GM21576 (cell line): ENCODE measurements around the gene KRTAP20-1.

ENCODE experiments used
- ATAC-seq: cut with Tn5 transposase; IDR thresholded peaks from one replicate; pipeline ENCODE4 v1.9.1; 2021; ENCODE audit warnings: mild to moderate bottlenecking, moderate library complexity; ENCODE audit not compliant: unreplicated experiment

The KRTAP20-1 gene, protein sequence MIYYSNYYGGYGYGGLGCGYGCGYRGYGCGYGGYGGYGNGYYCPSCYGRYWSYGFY

DNA sequence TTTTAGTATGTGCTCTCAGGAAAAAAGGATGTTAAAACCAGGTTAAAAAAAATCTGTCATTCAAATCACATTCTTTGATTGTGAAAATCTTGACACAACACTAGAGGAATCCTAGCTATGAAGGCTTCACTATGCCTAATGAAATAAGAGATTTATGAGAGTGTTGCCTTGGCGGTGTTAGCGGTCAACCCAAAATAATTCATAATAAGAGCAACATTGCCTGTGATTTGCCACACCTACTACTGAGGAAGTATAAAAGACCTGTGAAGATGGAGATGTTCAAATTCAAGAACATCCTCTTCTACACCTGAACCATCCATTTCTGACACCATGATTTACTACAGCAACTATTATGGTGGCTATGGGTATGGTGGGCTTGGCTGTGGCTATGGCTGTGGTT, at the start of gene KRTAP20-1:
KRTAP20-1 (plus strand) TSS at position 301 of the 400 bp plus-strand sequence; CDS start at position 331, 30 bp downstream.
- ATAC-seq, result no peak

DNA sequence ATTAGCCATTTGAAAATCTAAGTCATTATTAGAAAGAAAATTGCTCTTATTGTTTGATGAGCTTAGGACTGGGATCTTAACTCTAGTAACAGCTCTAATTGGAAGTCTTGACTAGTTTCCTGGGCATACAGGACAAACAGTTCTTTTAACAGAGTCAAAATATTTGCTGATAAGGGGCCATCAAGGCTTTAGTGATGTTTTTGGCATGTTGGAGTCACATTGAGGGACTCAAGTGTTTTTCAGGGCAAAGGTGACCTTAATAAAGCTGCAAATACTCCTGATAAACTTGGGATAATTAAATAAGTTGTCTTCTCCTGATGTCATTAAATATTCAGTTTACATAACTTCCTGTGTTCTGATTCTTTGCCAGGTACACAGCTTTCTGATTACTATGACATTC, 48.6 kb upstream of the KRTAP20-1 start:
- no peak for ATAC-seq

DNA sequence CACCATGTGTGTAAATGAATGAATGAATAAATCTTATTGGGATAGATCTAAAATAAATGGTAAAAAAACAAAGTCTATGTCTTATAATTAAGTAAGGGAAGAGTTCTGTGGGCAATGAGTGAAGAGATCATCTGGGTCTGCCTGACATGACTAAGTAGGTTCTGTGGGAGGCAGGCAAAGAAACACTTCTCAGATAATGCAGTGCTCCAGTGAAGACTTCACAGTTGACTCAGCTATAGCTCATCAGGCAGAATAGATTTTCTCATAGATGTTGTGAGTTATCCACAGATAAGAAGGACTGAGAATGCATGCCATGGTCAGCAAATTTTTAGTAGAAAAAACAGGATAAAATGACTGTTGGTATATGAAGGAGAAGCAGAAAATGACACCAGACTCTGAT, 38.5 kb upstream of the KRTAP20-1 start:
- no peak for ATAC-seq

DNA sequence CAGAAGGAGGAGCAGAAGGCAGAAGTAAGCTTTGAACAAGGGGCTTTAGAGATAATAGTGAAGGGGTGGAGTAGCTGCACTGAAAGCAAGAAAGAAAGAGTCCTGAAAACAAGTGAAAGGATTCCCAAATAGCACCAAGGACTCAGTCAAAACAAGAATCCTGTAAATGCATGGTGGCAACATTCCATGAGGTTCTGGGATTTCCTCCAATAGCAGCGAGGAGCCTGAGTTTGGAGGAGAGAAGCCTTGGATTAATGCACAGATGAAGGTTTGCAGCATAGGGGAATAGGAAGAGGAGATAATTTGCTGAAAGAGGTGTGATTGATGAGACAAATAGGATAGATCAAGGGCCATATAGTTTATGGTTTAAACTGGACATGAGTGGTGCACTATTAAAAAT, 36.9 kb upstream of the KRTAP20-1 start:
- no peak for ATAC-seq

DNA sequence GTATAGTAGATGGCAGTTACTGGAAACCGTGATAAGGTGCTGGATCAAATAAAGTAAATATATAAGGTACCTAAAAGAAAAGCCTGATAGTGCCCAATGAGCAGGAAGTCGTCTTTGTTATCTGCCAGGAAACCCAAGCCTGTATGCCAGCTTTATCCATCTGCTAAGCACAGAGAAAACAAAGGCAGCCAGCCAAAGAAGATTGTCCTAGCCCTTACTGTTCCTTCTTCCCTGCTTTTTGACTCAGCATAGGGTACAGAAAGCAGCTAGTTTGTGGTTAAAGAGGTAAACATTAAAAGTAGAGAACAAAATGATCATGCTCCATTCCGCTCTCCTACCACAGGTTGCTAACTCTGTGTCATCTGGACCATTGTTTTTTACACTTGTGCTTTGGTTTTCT, 36.1 kb upstream of the KRTAP20-1 start:
- ATAC-seq, result no peak

DNA sequence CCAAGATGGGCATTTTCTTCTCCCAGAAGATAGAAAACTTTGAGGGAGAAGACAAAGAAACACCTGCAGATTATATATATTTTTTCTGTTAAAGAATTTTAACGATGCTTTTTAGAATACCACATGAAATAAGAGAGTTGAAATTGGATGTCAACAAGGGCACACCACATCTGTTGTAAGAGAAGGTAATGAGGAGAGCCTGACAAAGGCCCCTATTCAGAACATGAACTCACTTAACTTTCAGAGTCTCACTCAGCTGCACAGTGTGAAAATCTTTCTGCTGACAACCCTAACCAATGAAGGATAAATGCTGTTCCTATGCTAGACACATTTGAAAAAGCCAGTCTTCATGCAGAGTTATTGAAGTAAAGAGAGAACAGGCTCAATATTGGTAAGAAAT, 33.4 kb upstream of the KRTAP20-1 start:
- no peak for ATAC-seq

DNA sequence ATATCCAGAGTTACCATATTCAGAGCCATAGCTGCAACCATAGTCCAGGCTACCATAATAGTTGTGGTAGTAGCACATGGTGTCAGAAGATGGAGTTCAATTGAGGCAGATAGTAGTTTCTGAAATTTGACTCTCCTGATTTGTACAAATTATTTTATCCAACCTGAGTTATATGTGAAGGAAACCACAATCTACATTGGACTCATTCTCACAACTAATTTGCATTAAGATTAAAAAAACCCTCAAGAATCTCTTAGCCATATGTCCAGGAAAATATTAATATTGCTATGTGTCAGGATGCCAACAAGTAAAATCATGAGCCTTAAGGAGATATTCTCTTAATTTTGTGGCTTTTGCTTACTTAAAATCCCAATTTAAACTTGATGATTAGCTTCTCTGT, 25.9 kb upstream of the KRTAP20-1 start, which contains the start of gene KRTAP22-2:
KRTAP22-2 (minus strand) TSS at position 101 of the 400 bp plus-strand sequence.
- no peak for ATAC-seq

DNA sequence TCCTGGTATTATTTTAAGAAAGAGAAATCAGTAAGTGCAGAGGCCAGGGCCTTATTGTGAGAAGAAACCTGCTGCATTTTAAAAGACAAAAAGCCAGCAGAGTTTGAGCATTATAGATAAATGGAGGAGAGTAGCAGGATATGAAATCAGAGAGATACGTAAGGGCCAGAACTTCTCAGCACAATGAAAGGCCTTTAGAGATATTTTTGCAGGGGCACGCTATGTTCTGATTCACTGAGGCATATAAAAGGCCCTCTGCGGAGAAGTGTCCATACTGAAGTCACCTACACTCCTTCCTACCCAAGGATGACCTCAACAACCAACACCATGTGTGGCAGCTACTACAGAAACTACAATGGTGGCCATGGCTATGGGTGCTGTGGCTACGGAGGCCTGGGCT, 24.1 kb upstream of the KRTAP20-1 start, which contains the start of gene KRTAP6-3:
KRTAP6-3 (plus strand) TSS at position 301 of the 400 bp plus-strand sequence; CDS start at position 307, 6 bp downstream.
- ATAC-seq, result no peak

DNA sequence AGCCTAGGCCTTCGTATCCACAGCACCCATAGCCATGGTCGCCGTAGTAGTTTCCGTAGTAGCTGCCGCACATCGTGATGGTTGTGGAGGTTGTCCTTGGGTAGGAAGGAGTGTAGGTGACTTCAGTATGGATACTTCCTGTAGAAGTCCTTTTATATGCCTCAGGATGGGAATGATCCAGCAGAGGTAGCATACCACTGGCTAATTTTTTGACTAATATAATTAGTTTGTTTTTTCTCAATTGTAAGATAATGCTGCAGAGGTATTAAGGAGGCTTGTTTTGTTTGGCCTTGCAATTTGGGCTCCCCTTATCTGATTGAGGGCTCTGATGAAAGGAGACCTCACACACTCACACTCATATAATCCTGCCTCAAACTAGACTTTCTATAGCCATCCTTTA, 17.4 kb upstream of the KRTAP20-1 start, which contains the start of gene KRTAP6-2:
KRTAP6-2 (minus strand) TSS at position 101 of the 400 bp plus-strand sequence; CDS start at position 73, 28 bp downstream.
- no peak for ATAC-seq

DNA sequence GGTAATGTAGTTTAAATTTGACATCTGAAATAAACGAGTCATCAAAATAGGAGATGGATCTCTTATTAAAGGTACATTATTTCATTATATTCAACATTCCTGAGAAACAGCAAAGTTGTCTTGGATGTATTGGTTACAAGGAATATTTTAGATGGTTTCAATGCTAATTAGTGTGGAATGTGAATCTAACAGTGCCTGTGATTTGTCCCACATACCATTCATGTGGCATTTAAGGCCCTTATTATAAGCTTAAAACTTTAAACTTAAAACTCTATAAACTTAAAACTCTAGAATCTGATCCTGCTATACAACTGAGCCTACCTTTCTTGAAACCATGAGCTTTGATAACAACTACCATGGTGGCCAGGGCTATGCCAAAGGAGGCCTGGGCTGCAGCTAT, 15.4 kb upstream of the KRTAP20-1 start, which contains the start of gene KRTAP22-1:
KRTAP22-1 (plus strand) TSS at position 301 of the 400 bp plus-strand sequence.
- ATAC-seq, result no peak

DNA sequence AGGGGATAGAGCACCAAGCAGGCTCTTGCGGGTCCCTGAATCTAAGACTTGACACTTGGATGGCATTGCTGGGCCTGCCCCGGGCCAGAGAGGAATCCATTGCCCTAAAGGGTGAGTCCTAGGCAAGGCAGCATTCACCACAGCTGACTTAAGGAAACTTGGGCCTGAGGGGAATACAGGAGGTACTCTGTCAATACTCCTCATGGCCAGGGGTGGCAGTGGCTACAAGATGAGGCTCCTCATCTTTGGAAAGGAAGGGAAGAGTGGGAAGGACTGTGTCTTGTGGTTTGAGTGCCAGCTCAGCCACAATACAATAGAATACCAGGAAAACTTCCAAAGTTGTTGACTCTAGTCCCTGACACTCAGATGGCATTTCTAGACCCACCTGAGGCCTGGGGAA, 10.3 kb upstream of the KRTAP20-1 start:
- ATAC-seq, result no peak

DNA sequence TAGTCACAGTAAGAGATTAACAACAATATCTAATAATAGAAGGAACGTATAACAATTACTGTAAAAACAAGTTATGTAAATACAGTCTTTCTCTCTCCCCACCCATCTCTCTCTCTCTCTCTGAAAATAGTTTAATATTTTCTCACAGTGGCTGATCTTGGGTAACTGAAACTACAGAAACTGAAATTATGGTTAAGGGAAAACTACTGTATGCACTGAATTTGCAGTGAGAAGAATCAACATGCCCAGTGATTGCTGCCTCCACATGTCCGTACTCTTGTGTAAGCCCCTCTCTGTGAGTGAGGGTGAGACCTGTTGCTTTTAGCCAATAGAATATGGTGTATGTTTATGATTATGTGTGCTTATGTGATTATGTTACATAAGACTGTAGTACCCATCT, 4.1 kb upstream of the KRTAP20-1 start:
- ATAC-seq, result no peak

DNA sequence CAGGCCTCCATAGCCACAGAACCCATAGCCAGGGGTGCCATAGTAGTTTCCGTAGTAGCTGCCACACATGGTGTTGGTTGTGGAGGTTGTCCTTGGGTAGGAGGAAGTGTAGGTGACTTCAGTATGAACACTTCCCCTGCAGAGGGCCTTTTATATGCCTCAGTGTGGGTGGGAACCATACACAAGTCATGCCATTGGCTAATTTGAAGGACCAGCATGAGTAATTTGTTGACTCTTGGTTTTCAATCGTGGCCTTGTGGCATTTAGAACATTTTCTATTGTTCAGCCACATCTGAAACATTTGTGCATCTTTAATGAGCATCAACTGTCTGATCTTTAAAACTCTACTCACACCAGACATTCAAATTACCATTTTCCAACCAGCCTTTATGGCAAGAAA, 2.4 kb upstream of the KRTAP20-1 start, which contains the start of gene KRTAP6-1:
KRTAP6-1 (minus strand) TSS at position 95 of the 400 bp plus-strand sequence; CDS start at position 69, 26 bp downstream.
- no peak for ATAC-seq

DNA sequence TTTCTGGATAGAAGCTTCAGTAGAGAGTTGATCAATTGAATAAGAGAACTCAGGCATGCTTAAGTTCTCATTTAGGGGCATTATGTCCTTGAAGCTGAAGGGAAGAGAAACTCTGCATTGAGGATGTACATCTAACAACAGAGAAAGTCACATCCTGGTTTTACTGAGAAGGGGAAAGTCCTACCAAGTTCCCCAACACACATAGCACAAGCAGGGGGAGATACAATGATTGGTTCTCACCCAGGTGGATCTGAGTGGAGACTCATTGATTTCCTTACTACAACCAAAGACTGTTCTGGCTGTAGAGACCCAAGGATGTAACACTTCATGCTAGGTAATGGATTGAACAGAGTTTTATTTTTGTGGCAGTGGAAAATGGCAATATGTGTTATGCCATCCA, 1.0 kb upstream of the KRTAP20-1 start:
- no peak for ATAC-seq

DNA sequence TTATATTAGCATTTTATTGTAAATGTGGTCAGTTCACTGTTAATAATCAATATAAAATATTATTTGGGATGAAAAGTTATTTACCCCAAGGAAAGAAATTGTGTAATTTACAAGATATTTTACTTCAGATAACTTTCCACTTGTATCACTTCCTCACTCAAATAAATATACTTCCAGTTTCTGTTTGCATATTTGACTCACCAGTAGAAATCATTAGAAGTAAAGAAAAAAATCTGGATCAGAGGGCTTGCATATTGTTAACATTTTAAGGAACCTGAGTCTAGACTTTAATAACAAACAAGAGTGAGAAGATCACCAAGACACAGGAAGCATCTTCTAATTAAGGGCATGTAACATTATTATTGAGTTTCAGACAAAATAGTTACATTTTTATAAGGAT, 3.9 kb downstream of the KRTAP20-1 start:
- no peak for ATAC-seq

DNA sequence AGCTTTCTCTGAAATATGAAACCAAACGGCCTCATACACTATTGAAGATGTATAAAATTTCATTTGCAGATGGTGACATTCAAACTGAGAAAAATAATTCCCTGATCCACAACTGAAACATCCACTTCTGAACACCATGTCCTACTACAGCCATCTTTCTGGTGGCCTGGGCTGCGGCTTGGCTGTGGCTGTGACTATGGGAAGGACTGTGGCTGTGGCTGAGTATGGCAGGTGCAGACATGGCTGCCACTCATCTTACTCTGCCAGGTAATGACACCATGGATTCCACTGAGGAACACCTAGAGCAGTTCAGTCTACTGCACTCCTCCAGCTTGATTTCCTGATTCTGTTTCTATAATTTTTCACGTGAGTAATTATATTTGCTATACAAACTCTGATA, 4.3 kb downstream of the KRTAP20-1 start, which contains the start of gene KRTAP20-4:
KRTAP20-4 (plus strand) TSS at position 106 of the 400 bp plus-strand sequence.
- no peak for ATAC-seq

DNA sequence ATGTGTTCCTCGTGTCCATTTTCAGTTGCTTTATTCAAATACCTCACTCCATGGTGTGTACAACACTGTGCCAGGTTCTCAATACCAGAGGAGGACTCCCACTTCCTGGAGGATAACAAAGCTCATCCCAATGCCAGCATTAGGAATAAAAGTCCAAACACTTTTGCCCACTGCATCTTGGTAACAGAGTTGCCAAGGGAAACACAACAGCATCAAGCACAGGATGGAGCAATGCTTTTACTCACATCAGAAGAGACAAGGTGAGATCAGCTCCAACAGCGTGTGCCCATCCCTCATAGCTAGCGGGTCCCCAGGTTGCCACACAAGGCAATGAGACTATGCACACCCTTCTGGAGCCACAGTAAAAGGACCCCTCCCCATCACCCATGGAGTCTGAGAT, 7.1 kb downstream of the KRTAP20-1 start:
- ATAC-seq, result no peak

DNA sequence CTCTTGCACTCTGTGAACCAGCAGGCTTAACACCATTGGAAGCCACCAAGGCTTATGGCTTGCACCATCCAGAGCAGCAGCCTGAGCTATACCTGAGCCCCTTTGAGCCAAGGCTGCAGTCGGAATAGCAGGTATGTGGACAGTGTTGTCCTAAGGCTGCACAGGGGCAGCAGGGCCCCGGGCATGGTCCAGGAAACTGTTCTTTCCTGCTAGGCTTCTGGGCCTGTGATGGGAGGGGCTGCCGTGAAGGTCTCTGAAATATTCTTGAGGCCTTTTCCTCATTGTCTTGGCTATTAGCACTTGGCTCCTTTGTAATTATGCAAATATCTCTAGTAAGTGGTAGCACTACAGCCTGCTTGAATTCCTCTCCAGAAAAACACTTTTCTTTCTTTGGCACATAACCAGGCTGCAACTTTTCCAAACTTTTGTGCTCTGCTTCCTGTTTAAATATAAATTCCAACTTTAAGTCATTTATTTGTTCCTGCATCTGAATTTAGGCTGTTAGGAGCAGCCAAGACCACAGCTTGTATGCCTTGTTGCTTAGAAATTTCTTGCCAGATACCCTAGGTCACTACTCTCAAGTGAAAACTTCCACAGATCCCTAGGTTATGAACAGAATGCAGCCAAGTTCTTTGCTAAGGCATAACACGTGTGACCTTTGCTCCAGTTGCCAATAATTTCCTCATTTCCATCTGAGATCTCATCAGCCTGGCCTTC, 9.4 kb downstream of the KRTAP20-1 start:
- no peak for ATAC-seq

DNA sequence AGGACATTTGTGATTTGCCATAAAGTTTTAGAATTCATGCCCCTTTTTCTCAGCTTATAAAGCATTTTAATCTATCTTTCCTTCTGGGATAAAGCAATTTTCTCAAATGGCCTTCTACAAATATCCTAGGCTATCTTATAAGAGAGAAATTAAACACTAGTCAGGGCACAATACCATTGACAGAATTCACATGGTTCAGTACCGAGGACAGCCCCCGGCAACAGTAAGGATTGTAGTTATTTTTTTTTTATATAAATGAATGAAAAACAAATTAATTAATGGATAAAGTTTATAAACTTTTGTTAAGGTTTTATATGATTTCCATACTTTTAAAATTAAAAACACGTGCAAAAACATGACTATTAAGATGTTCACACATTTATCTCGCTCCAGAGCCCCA, 11.9 kb downstream of the KRTAP20-1 start:
- no peak for ATAC-seq

DNA sequence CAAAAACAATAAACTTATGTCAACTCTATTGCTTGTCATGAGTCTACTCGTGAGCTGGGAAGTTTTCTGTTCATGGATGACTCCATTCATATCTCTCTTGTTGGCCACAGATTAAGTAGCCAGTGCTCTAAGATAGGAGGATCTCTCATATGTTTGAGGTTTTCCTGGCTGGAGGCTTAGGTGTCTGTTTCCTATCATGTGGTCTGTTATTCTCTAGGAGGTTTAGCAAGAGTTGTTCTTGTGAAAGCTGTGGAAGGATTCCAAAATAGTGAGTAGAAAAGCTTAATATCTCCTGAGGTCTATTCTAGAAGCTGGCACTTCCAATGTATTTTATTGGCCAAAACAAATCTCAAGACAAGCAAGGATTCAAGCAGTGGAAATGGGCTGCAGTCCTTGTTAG, 13.0 kb downstream of the KRTAP20-1 start:
- ATAC-seq, result no peak

DNA sequence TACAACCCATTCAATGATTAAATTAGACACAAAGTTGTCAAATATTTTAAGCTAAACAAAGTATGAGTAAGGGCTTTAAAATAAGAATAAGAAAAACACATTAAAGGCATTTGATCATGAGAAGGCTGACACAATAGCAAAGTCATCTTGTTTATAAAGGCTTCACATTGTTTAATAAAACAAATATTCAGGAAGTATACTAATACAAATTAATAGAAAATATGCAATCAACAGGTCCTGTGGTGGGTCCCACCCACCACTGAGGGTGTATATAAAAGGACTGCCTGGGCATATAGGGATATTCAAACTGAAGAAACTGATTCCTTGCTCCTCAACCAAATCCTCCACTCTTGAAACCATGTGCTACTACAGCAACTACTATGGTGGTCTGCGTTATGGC, 18.7 kb downstream of the KRTAP20-1 start, which contains the start of gene KRTAP20-2:
KRTAP20-2 (plus strand) TSS at position 301 of the 400 bp plus-strand sequence; CDS start at position 359, 58 bp downstream.
- no peak for ATAC-seq

DNA sequence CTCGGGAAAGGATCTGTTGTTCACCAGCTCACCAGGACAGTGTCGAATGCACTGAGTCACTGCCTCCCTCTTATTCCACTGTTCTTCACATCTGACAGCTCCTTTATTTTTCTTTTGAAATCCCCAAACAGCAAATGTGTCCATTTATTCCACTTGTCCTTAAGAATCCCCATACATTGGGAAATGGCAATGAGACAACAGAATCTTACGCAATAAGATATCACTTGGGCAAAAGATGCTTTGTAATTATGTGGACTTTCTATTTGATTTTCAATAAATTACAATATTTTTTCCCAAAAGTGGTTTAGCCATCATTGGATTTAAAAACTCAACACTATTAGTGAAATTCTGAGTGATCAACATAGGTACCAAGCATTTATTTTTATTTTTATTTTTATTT, 22.5 kb downstream of the KRTAP20-1 start:
- no peak for ATAC-seq
